ENCODE measurements around the gene NCAPG2.

DNA sequence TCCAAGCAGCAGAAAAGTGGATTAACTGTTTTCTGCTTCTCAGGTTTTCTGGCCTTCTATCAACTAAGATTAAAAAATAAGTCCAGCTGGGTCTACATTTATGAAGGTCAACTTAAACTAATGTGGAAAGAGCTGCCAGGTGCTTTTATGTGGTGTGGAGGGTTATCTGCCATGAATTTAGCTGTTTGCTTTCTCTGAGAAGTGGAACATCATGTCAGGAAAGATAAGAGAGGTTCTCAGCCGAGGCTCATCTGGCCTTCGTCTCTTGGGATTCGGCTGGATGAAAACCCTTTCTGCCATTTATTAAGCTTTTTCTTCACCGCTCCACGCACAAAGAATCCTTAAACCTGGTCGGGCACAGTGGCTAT lies 122.5 kb downstream of the NCAPG2 start:
- no peak for TF ChIP-seq KDM5A (IDR thresholded peaks at IDR 0.05)
- TF ChIP-seq, protein P1, sequence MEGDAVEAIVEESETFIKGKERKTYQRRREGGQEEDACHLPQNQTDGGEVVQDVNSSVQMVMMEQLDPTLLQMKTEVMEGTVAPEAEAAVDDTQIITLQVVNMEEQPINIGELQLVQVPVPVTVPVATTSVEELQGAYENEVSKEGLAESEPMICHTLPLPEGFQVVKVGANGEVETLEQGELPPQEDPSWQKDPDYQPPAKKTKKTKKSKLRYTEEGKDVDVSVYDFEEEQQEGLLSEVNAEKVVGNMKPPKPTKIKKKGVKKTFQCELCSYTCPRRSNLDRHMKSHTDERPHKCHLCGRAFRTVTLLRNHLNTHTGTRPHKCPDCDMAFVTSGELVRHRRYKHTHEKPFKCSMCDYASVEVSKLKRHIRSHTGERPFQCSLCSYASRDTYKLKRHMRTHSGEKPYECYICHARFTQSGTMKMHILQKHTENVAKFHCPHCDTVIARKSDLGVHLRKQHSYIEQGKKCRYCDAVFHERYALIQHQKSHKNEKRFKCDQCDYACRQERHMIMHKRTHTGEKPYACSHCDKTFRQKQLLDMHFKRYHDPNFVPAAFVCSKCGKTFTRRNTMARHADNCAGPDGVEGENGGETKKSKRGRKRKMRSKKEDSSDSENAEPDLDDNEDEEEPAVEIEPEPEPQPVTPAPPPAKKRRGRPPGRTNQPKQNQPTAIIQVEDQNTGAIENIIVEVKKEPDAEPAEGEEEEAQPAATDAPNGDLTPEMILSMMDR (IDR thresholded peaks at IDR 0.05): no peak
- TF ChIP-seq, protein P2, sequence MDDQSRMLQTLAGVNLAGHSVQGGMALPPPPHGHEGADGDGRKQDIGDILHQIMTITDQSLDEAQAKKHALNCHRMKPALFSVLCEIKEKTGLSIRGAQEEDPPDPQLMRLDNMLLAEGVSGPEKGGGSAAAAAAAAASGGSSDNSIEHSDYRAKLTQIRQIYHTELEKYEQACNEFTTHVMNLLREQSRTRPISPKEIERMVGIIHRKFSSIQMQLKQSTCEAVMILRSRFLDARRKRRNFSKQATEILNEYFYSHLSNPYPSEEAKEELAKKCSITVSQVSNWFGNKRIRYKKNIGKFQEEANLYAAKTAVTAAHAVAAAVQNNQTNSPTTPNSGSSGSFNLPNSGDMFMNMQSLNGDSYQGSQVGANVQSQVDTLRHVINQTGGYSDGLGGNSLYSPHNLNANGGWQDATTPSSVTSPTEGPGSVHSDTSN (IDR thresholded peaks at IDR 0.05): no peak
- no peak for TF ChIP-seq MAFK (IDR thresholded peaks at IDR 0.05; ENCODE audit: partially characterized antibody)
- TF ChIP-seq, protein P3, sequence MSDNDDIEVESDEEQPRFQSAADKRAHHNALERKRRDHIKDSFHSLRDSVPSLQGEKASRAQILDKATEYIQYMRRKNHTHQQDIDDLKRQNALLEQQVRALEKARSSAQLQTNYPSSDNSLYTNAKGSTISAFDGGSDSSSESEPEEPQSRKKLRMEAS (IDR thresholded peaks at IDR 0.05): no peak
- no peak for TF ChIP-seq ZFP36 (IDR thresholded peaks at IDR 0.05; ENCODE audit: borderline replicate concordance, partially characterized antibody)
